HuH-7 (cell line): ENCODE measurements around the gene C3orf22.
"Not testable (repeated sequence)": the region's sequence is repeated elsewhere in the genome, so short reads cannot be mapped to it uniquely, and the experiment has no call there.

Experiments used
- DNase-seq: peaks from one replicate; pipeline ENCODE4 v3.0.0; 2011; ENCODE audit warnings: low spot score

The C3orf22 gene

GRCh38 chr3:126558336-126559071 is at the start of gene C3orf22:
Gene C3orf22, minus strand, starts transcription at chr3:126558932. Its CDS starts 5,542 bp downstream, at chr3:126553390.
- no peak for DNase-seq

- DNase-seq = no peak
Measured at GRCh38 chr3:126607214-126607908, 48.6 kb upstream of the C3orf22 start.

- DNase-seq = no peak
Measured at GRCh38 chr3:126606001-126606400, 47.3 kb upstream of the C3orf22 start.

GRCh38 chr3:126604691-126605090 is 46.0 kb upstream of the C3orf22 start:
- DNase-seq = no peak

- DNase-seq = no peak
Measured at GRCh38 chr3:126599101-126599500, 40.4 kb upstream of the C3orf22 start.

- DNase-seq = not testable (repeated sequence)
Measured at GRCh38 chr3:126595479-126595878, 36.7 kb upstream of the C3orf22 start.

- not testable (repeated sequence) for DNase-seq
Measured at GRCh38 chr3:126591515-126591914, 32.8 kb upstream of the C3orf22 start.

- no peak for DNase-seq
Measured at GRCh38 chr3:126582311-126582710, 23.6 kb upstream of the C3orf22 start.

GRCh38 chr3:126581569-126581968 is 22.8 kb upstream of the C3orf22 start:
- DNase-seq = no peak

- no peak for DNase-seq
Measured at GRCh38 chr3:126580746-126581145, 22.0 kb upstream of the C3orf22 start.

GRCh38 chr3:126578702-126579101 is 20.0 kb upstream of the C3orf22 start:
- DNase-seq = no peak

GRCh38 chr3:126577261-126577660 is 18.5 kb upstream of the C3orf22 start:
- DNase-seq = no peak

- DNase-seq = no peak
Measured at GRCh38 chr3:126573492-126574117, 14.9 kb upstream of the C3orf22 start.

GRCh38 chr3:126571078-126571477 is 12.3 kb upstream of the C3orf22 start:
- DNase-seq = no peak

GRCh38 chr3:126570103-126570541 is 11.4 kb upstream of the C3orf22 start:
- DNase-seq = no peak

- DNase-seq = no peak
Measured at GRCh38 chr3:126569390-126569975, 10.8 kb upstream of the C3orf22 start.

GRCh38 chr3:126568776-126569342 is 10.1 kb upstream of the C3orf22 start:
- DNase-seq = no peak

- DNase-seq = no peak
Measured at GRCh38 chr3:126567696-126568438, 9.1 kb upstream of the C3orf22 start.

GRCh38 chr3:126562737-126563276 is 4.1 kb upstream of the C3orf22 start:
- DNase-seq = no peak

- no peak for DNase-seq
Measured at GRCh38 chr3:126557761-126558160, 971 bp downstream of the C3orf22 start.

- DNase-seq = no peak
Measured at GRCh38 chr3:126557415-126557745, 1.4 kb downstream of the C3orf22 start.
